Measurements from ENCODE around the gene ZNF253. TPM values are rescaled to one million over a fixed set of nuclear protein-coding genes. Genes with fewer than 3 reads are reported as not detected.
"Not testable (repeated sequence)": the region's sequence is repeated elsewhere in the genome, so short reads cannot be mapped to it uniquely, and the experiment has no call there.

The ZNF253 gene
- total and polyA plus RNA-seq, 9 donors = 9.1 to 20.3 (median 15.1) TPM

- intact Hi-C loops (cut with DNase I) = no loop called here
- Histone ChIP-seq H3K36me3 (no peaks in the 10 kb centered on the region), H3K4me1 (ENCODE audit: insufficient read depth) (no peaks in the 10 kb centered on the region), H3K27me3 (no peaks in the 10 kb centered on the region), H3K9me3 (no peaks in the 10 kb centered on the region), H3K27ac (no peak overlapping the region), H3K4me3 (no peak overlapping the region)
- 93 to 100% (median 95%) methylated on average over 1 of the region's 1 CpG for WGBS, 3 donors
- no peak for DNase-seq
- TF ChIP-seq CTCF (IDR thresholded peaks at IDR 0.05) (no peak), POLR2A (IDR thresholded peaks at IDR 0.05) (no peak), EP300 (IDR thresholded peaks at IDR 0.05) (no peak)
Observed at GRCh38 chr19:19884583-19884982, 18.9 kb downstream of the ZNF253 start.

GRCh38 chr19:19892055-19892941, 26.6 kb downstream of the ZNF253 start:
- intact Hi-C loops (cut with DNase I); H3K4me1 ChIP-seq (ENCODE audit: insufficient read depth); DNase-seq; H3K27me3 ChIP-seq; H3K36me3 ChIP-seq; H3K27ac ChIP-seq; H3K4me3 ChIP-seq: not testable (repeated sequence)
- 96 to 100% (median 97%) methylated on average over 3 of the region's 3 CpGs for WGBS, 3 donors
- H3K9me3 ChIP-seq = peaks cover 0 to 13% of the 10 kb centered on the region in 2 donors

GRCh38 chr19:19900139-19900728, 34.6 kb downstream of the ZNF253 start:
- H3K27ac ChIP-seq = no peak overlapping the region
- intact Hi-C loops (cut with DNase I) = no loop called here

DNA sequence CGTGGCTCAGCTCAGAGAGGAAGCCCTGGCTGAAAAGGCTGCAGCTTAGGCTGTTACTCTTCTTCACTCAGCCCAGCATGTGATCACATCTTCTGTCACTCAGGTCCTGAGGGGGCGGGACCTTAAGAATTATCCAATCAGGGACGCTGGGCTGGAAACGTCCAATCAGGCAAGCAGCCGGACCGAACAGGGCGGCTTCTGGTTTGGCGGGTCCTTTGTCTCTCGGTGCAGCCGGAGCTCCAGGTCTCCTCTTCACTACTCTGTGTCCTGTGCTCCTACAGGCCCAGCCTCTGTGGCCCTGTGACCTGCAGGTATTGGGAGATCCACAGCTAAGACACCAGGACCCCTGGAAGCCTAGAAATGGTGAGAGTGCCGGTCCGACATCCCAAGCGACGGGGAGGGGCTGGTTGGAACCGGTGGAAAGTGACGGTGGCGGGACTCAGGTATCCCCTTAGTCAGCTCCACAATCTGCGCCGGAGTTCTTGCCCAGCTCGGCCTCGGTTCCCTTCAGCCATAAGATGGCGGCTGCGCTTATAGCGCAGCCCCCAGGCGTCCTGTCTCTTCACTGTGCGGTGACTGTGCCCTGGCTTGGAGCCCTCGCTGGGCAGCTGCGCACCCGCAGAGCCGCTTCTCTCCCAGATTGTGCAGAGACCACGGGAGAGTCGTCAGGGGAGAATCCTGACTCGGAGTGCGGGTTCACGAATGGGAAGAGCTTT, 35.2 kb downstream of the ZNF253 start, which contains the start of gene ZNF93:
Gene ZNF93 (plus strand): TSS at position 218 of the 716 bp plus-strand sequence. CDS start 143 bp downstream, at position 361.
- 0% methylated on average over 32 to 35 of the region's 35 CpGs for WGBS, 3 donors
- Histone ChIP-seq H3K36me3 (no peaks in the 10 kb centered on the region), H3K27me3 (no peaks in the 10 kb centered on the region), H3K4me3 (peak within 1 kb of the TSS; percentile 67), H3K4me1 (ENCODE audit: insufficient read depth) (peaks cover 5% of the 10 kb centered on the region), H3K9me3 (no peaks in the 10 kb centered on the region), H3K27ac (peak within 1 kb of the TSS; percentile 50 to 88)
- intact Hi-C loops (cut with DNase I) = no loop called here
- DNase-seq = peak; percentile 92 to 97 (median 93)
- TF ChIP-seq POLR2A (IDR thresholded peaks at IDR 0.05) (peak; percentile 53), EP300 (IDR thresholded peaks at IDR 0.05) (no peak), CTCF (IDR thresholded peaks at IDR 0.05) (no peak)

More at GRCh38 chr19:19900139-19900728, 34.6 kb downstream of the ZNF253 start:
- peaks cover 3% of the 10 kb centered on the region for H3K4me1 ChIP-seq (ENCODE audit: insufficient read depth)
- H3K36me3 ChIP-seq = no peaks in the 10 kb centered on the region
- H3K4me3 ChIP-seq = peak overlapping the region; percentile 67
- H3K9me3 ChIP-seq = no peaks in the 10 kb centered on the region
- H3K27me3 ChIP-seq = no peaks in the 10 kb centered on the region
- no peak for TF ChIP-seq EP300 (IDR thresholded peaks at IDR 0.05)
- no peak for TF ChIP-seq POLR2A (IDR thresholded peaks at IDR 0.05)
- no peak for TF ChIP-seq CTCF (IDR thresholded peaks at IDR 0.05)
- 0 to 1% (median 1%) methylated on average over 9 of the region's 9 CpGs for WGBS, 3 donors
- DNase-seq = no peak

- H3K4me3 ChIP-seq; H3K4me1 ChIP-seq (ENCODE audit: insufficient read depth); H3K27ac ChIP-seq; H3K27me3 ChIP-seq; DNase-seq; H3K36me3 ChIP-seq; intact Hi-C loops (cut with DNase I); H3K9me3 ChIP-seq: not testable (repeated sequence)
- WGBS, 3 donors = 60 to 70% (median 62%) methylated on average over 3 of the region's 3 CpGs
Observed at GRCh38 chr19:19907551-19907950, 41.9 kb downstream of the ZNF253 start.

Data from ovary (tissue), 9 donors.